GM11168 (cell line): Measurements from ENCODE around the gene AIG1.
"Not testable (repeated sequence)": the region's sequence is repeated elsewhere in the genome, so short reads cannot be mapped to it uniquely, and the experiment has no call there.

Experiments
- in situ Hi-C: fragments of 300-500 bp; cut with MboI; formaldehyde crosslinking; loops from one replicate; pipeline ENCODE4 v1.12.0; 2022; ENCODE audit warnings: low sequenced_read_pairs; ENCODE audit not compliant: unreplicated experiment

AIG1 gene

DNA sequence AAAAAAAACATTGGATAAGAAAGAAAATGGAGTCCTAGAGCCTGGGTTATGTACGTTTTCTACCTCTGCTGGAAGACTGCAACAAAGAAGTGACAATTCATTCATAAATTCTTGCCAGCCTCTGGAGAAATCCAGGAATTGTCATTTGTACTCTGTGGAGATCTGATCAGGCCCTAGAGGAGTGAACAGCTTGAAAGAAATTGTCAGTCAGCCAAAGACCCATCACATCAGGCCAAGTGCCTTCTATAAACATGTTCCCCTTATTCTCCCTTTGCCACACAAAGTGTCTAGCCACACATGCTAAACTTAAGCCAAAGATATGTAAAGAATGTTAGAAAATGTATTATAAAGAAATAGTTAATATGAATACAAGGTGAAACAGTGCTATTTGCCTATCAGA is 237.4 kb downstream of the AIG1 start:
- in situ Hi-C loops: no loop called here

DNA sequence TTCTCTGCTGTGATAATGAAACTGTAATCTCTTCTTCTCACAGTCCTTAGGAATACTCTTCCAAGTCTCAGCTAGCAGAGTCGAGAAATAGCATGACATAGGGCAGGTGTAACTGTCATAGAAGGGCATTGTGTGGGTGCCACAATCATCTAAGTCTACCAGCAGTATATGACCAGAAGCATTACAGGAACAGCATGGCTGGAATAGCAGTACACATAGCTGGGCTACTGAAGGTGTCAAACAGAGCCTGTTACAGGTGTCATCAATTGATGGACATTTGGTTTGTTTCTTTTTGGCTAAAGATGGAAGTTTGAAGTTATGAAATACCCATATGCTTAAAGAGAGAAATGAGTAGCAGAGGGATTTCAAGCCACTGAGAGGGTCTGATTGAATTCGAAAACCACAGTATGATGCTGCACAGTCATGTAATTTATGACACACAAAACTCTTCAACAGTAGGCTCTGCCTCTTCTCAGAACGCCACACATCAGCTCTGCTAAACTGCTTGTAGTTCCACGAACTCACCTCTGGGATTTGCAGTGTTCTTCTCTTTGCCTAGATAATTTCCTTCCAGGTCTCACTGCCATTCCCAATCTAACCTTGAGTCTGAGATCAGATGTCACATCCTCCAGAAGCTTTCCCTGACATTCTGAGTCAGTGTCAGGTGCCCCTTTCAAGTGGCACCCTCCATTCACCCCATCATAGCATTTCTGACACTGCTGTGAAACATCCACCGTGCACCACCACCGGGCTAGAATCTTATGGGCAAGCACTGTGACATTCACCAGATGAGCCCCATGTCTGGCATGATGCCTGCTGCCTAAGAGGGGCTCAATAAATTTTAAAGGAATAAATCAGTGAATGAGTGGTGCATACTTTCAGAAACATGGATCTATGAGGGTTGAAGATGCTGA is 238.8 kb downstream of the AIG1 start:
- in situ Hi-C loops: no loop called here

DNA sequence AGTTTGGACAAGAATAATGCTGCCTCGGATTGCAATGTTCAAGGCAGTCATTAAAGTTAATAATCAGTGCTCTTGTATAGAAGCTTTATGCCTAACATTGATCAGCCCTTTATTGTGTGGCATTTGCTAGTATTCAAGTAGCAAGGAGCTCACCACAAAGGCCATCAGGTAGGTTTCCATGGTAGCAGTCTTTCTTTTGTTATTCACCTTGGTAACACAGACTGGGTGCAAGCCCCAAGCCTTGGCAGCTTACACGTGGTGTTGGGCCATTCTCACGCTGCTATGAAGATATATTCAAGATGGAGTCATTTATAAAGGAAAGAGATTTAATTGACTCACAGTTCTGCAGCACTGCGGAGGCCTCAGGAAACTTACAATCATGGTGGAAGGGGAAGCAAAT is 240.5 kb downstream of the AIG1 start:
- in situ Hi-C loops: no loop called here

DNA sequence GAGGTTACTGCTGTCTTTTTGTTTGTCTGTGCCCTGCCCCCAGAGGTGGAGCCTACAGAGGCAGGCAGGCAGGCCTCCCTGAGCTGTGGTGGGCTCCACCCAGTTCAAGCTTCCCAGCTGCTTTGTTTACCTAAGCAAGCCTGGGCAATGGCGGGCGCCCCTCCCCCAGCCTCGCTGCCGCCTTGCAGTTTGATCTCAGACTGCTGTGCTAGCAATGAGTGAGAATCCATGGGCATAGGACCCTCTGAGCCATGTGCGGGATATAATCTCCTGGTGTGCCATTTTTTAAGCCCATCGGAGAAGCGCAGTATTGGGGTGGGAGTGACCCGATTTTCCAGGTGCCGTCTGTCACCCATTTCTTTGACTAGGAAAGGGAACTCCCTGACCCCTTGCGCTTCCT is 247.1 kb downstream of the AIG1 start:
- in situ Hi-C loops: not testable (repeated sequence)

DNA sequence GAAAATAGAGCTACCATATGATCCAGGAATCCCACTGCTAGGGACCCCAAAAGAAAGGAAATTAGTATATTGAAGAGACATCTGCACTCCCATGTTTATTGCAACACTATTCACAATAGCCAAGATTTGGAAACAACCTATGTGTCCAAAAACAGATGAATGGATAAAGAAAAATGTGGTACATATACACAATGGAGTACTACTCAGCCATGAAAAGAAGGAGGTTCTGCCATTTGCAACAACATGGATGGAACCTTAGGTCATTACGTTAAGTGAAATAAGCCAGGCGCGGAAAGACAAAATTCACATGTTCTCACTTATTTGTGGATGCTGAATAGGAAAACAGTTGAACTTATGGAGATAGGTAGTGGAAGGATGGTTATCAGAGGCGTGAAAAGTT is 252.5 kb downstream of the AIG1 start:
- in situ Hi-C loops: no loop called here

DNA sequence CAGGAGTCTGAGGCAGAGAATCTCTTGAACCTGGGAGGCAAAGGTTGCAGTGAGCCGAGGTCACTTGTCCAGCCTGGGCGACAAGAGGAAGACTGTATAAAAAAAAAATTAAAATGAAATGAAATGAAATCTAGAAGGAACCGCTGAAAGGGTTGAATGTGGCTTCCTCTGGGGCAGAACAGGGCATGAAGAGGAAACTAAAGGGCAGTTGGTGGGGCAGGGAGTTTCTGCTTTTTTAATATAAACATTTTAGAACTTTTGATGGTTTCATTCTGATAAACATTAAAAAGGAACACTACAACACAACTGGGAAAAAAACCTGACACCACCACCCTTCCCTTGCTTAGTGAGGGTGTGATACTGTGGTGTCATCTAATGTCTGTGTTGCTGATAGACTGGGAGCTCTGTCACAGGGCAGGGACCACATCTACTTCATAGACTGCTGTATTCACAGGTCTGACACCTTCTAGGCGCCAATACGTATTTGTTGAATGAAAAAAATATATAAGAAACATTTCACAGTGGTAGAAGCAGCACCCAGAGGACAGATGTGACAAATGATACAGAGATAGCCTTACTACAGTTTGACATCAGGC is 260.9 kb downstream of the AIG1 start:
- in situ Hi-C loops: no loop called here

DNA sequence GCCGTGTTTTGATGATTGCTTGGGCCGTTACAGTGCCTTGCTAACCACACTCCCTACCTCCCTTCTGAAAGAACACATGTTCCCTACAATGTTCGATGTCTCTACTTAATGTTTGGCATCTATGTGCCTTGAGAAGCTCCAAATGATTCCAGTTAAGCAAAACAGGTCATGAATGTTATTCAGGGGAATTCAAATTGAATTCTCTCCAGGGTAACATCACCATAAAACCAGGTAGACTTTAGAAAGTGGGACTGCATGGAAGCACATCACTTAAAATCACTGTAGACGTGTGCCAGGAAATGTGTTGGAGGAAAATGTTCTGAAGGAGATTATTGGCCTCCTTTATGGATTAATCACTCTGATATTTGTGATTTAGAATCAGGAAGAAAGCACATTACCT is 261.7 kb downstream of the AIG1 start:
- in situ Hi-C loops: no loop called here

DNA sequence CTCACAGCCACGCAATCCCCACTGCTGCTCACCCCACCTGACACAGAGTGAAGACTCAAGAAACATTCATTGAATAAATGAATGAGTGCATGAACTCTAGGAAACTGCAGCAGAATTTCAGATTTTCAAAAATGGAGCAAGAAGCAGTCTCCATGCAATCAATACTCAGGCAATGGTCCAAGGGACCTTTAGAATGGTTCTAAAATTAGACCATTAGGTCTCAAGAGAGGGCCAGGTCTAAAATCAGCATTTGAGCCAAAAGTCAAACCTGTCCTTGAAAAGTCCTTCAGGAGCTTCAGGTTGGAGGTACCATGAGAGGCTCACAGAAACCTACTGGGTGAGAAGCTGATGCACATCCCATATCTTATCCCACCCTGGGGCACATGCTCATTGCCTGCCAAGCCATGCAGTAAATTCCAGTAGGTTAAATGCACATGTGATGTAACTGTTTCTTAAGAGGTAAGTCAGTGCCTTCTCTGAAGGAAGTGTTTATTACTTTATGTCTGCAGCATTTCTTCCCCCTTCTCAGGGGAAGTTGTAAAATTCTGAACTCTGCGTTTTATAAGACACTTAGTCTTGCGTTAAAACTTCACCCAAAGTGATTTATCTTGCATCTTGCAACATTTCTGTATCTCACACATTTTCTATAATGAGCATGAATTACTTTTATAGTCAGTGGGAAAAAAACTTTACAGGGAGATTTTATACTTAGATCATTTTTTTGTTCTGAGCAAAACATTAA is 263.2 kb downstream of the AIG1 start:
- in situ Hi-C loops: no loop called here

DNA sequence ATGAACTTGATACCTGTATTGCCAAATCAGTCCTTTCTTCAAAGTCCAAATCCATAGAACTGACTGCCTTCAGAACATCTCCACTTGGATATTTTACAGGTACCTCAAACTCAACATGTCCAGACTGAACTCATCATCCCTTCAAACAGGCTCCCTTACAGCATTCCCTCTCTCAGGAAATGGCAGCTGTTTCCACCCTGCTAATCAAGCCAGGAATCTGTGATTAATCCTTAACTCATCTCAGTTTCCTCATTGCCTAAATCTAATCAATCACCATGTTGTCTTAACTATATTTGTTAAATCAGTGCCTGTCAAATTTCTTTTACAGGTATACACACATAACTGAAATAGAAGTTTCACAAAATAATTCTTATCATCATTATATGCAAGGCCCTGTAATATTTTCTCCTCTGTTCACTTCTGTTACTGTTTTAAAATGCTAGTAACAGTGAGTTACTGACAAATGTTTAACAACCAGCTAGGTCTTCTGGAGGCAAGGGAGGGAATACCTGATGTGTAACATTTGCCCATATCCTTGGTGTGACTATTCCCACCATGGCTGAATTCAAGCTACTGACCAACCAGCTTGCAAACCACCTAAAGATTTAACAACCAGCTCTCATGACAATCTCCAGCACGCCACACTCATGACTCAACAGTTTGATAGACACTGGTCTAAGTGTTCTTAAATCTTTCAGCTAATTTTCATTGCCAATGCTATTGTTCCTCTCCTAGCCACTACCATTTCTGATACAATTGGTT is 264.9 kb downstream of the AIG1 start:
- in situ Hi-C loops: no loop called here

DNA sequence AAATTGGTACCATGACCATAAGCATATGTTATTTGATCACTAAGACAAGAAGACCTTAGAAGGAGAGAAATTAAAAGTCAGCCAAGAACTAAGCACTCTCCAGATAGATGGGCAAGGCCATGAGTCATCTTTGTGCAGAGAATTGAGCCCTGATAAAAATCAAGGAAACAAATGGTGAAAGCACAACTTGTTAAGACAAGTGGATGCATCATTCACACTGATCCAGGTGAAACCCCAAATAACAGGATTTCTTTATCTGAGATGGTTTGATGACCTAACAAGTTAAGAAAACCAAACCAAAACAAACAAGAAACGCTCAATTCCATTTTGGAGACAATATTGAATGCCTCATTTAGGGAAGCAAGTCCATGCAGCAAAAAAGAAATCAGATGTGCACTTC is 268.2 kb downstream of the AIG1 start:
- in situ Hi-C loops: no loop called here

DNA sequence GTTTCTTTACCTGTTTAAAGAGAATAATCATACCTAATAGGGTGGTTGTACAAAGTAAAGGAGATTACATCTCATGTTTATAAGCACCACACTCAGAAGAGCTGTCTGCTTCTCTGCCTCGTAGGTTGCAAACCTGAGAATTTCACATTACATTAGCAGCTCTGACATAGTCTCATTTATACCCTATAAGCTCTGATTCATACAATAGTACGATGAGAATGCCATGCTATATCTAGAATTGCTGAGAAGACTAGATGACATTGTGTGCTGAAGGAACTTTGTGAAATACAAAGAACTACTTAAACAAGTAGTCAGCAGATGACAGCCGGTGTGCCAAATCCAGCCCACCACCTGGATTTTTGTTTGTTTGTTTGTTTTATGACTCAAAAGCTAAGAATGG is 268.6 kb downstream of the AIG1 start:
- in situ Hi-C loops: no loop called here

DNA sequence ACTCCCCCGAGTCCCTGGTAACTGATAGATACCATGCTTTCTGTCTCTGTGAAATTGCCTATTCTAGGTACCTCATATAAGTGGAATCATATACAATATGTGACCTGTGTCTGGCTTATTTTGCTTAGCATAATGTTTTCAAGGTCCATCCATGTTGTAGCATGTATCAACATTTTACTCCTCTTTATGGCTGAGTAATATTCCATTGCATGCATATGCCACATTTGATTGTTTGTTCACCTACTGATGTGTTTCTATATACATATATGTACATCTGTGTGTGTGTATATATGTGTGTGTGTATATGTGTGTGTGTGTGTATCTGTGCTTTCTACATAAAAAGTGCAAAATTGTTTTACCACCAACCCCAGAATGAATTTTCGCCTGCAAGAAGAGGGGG is 270.7 kb downstream of the AIG1 start:
- in situ Hi-C loops: no loop called here

DNA sequence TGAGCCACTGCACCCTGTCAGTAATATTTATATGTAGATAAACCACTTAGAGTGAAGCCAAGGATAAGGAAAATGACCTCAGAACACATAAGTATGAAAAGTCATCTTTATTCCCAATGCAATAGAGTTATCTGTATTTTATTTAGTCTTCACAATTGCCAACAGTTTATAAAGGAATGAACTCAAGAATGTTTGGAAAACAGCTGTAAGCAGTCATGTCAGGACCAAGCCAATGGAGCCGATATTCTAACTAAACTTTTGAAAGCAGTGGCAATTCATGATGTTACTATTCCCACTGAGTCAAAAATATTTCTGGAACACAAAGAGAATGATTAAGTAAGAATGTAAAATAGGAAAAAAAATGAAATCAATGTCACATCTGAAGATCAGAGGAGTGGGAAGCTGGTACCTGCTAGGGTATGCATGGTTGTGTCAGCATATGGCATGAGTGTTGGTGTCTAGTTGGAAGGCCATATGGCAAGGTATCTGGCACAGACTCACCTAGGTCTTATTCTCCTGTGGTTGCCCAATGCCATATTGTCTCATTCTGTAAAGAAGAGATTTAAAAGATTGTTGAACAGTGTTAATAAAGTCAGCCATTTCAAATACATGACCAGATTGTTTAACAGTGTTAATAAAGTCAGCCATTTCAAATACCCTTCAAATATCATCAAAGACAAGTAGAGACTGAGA is 271.6 kb downstream of the AIG1 start:
- in situ Hi-C loops: no loop called here

DNA sequence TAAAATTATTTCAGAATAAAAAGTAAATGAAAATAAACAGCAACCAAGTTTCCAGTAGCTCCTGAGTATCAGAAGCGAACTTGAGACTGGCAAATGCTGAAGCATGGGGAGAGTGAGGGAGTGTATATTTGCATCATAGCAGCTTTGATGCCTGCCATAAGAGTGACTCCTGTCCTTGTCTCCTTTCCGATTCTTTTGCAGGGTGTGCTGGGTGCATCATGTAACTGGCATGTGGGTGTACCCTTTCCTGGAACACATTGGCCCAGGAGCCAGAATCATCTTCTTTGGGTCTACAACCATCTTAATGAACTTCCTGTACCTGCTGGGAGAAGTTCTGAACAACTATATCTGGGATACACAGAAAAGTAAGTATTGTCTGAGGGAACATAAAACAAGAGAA is 272.4 kb downstream of the AIG1 start:
- in situ Hi-C loops: no loop called here

DNA sequence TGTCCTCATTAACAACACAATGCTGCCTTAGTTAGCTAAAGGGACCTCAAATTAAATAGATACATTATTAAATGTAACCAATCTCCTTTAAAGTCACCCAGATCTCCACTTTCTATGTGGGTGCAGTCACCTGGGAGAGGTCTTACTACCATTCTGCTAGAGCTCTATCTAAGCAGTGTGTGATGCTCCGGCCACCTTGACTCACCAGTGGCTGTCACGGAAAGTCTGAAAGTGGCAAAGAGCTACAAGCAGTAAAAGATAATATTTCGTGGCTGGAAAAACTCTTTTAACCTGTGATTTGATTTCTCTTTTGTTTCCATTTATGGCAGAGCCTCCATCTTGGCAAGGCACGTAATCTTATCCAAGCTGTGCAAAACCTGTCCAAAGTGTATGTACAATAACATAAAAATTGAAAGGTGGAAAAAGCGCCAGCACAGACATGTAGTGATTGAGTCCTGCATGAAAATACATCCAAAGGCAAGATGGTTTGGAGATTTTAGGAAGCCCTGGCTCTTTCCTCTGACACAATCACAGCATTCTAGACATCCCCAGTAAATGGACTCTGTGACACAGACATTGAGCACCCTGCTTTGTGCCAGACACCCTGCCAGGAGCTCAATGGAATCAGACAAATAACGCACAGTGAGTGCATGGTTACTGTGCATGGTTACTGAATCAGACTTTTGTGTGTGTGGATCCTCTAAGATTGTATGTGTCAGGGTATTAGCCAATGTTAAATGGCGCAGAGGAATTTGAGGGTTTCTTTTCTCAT is 273.2 kb downstream of the AIG1 start:
- in situ Hi-C loops: no loop called here

DNA sequence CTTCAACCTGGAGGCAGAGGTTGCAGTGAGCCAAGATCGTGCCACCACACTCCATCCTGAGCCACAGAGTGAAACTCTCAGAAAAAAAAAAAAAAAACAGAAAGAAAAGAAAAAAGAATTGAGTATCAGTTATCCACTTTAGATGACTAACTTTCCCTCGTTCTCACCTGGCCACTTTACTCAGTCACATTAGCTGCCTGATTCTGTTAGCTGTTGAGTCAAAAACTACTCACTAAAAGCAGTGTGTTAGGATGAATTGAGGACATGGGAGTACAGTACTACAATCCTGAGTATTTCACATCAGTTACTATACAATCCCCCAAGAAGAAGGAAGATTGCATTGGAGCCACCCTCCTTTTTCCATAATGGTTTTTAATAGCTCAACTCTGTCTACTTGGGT is 275.2 kb downstream of the AIG1 start:
- in situ Hi-C loops: no loop called here

DNA sequence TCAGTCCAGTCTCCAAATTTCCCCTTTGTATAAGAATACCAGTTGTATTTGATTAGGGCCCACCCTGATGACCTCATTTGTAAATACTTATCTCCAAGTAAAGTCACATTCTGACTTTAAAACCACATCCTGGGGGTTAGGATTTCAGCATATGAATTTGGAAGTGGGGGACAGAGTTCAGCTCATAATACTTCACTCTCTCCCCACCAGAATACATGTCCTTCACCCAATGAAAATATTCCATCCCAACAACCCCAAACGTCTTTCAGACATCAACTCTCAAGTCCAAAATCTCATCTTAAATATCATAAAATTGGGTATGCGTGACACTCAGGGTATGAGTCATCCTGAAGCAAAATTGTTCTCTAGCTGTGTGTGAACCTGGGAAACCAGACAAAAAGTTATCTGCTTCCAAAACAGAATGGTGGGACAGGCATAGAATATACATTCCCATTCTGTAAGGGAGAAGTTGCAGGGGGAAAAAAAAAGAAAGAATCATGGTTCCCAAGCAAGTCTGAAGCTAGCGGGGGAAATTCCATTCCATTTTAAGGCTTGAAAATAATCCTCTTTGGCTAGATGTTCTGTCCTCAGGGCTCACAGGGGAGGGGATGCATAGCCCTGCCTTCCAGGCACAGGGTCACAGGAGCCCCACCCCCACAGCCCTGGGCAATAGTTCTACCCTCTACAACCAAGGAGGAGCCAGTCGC is 275.9 kb downstream of the AIG1 start:
- in situ Hi-C loops: no loop called here

DNA sequence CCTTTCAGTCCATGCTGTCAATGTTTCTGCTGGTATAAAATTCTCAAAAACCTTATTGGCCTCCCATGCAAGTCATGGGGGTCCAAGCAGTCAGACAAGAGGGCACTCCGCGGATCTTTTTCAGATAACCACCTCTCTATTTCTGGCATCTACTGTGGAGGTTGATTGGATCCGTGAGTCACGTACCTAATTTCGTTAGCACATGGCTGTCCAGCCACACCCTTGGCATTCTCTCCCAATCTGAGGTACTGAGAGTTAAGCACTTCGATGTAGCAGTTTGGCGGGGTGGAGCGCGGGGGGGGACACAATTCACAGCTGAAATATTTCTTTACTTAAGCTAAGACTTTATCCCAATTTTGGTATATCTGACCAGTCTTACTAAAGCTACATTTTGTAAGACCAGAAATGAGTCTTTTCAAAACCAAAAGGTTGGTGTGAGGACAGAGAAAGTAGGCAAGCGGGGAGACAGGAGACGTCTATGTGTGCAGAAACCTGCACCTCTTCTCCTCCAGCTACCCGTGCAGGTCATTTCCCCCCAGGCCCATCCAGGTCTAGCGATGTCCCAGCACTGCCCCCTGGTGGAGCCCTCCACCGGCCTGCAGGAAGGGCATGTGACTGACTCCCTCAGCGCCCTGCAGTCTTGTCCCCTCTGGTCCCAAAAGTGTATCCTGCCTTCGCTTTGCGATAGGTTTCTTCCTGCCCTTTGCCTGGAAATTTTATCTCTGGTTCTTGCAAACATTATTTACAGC is 276.7 kb downstream of the AIG1 start:
- in situ Hi-C loops: no loop called here
